ENCODE data around the gene CRACR2A. TPM values are rescaled to one million over a fixed set of nuclear protein-coding genes. Genes with fewer than 3 reads are reported as not detected.

CRACR2A gene
- total and polyA plus RNA-seq, 2 of the 8 experiments (the other 6 are each of a cell fraction or from before 2014, with no cell fraction given), result 0.85 to 3.2 TPM

DNA sequence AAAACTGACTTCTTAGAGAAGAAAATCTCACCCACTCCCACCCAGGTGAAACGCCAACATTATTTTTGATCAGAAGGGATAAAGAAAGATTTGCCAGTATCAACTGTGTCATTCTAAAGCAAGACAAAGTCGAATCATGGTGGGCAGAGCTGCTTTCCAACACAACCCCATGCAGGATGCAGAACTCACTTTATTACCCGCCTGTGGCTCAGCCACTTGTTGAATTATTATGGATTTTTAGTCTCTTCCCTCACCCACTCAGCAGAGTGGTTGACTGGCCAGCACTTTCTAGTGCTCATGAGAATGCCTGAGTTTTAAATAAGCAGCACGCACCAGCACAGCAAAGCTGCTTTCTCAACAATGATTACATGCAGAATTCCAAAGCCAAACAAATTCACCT is 32.1 kb downstream of the CRACR2A start:
- Histone ChIP-seq H3K23me2 (ENCODE audit: low read depth, low read length) (no peaks in the 10 kb centered on the region), H3K9ac (replicated peaks in 1 of 4; ENCODE audit: extremely low read depth in 1 of 4, low read depth in 3 of 4, low read length in 3 of 4) (no peak overlapping the region), H3K4me2 (ENCODE audit: insufficient read depth in 1 of 2, low read depth in 2 of 2, low read length in 2 of 2) (no peak overlapping the region), H3K4me1 (replicated peaks in 1 of 4; ENCODE audit: control insufficient read depth in 3 of 4, insufficient read depth in 4 of 4, low read length in 3 of 4) (peaks cover 0 to 3% (median 0%) of the 10 kb centered on the region in 4 experiments; a peak in 1 of 7 replicates), H2BK15ac (ENCODE audit: low read length) (no peak overlapping the region), H2BK5ac (ENCODE audit: low read depth, low read length) (no peak overlapping the region), H3K23ac (ENCODE audit: insufficient read length) (no peak overlapping the region), H4K5ac (ENCODE audit: insufficient read length, low read depth, low read length) (no peak overlapping the region), H3K36me3 (ENCODE audit: control insufficient read depth in 2 of 4, insufficient read depth in 4 of 4, low read length in 3 of 4) (no peaks in the 10 kb centered on the region; a peak in 2 of 8 replicates), H2AFZ (ENCODE audit: low read length) (no peak overlapping the region), H2BK20ac (ENCODE audit: low read length) (no peak overlapping the region), H4K91ac (replicated peaks; ENCODE audit: insufficient read length, low read length) (no peak overlapping the region), H3K4me3 (ENCODE audit: extremely low read depth in 1 of 4, insufficient read depth in 2 of 4, low read depth in 3 of 4, low read length in 4 of 4) (no peak overlapping the region), H2BK12ac (ENCODE audit: low read depth, low read length) (no peak overlapping the region), H3K9me3 (ENCODE audit: insufficient read depth in 2 of 2, low read depth in 1 of 2, low read length in 1 of 2) (peaks cover 21 to 26% of the 10 kb centered on the region in 2 experiments), H4K8ac (ENCODE audit: extremely low read depth, insufficient read depth, low read length) (no peak overlapping the region), H2BK120ac (replicated peaks; ENCODE audit: low read depth, low read length) (no peak overlapping the region), H3K27ac (ENCODE audit: low read depth, low read length) (no peak overlapping the region), H3K18ac (ENCODE audit: extremely low read depth, low read length) (no peak overlapping the region), H2AK5ac (ENCODE audit: low read depth, low read length) (no peak overlapping the region), H3K79me1 (ENCODE audit: low read depth, low read length) (no peaks in the 10 kb centered on the region), H3K27me3 (replicated peaks in 1 of 4; ENCODE audit: control insufficient read depth in 3 of 4, extremely low read depth in 1 of 4, insufficient read depth in 3 of 4, low read length in 3 of 4) (no peaks in the 10 kb centered on the region), H3K14ac (ENCODE audit: insufficient read length) (no peak overlapping the region), H3K4ac (replicated peaks; ENCODE audit: insufficient read length, low read depth, low read length) (no peak overlapping the region), H4K20me1 (replicated peaks in 1 of 2; ENCODE audit: control insufficient read depth in 1 of 2, insufficient read depth in 2 of 2, low read length in 2 of 2) (peaks cover 0 to 3% of the 10 kb centered on the region in 2 experiments), H3K56ac (replicated peaks; ENCODE audit: insufficient read length, low read depth, low read length) (no peak overlapping the region), H3K79me2 (ENCODE audit: control insufficient read depth in 1 of 2, insufficient read depth in 2 of 2, low read length in 2 of 2) (no peaks in the 10 kb centered on the region)
- POLR2A ChIA-PET (ENCODE audit: partially characterized antibody), result no interaction called here
- TF ChIP-seq SP1 (IDR thresholded peaks at IDR 0.05; ENCODE audit: low read depth, low read length) (no peak), SP4 (IDR thresholded peaks at IDR 0.05; ENCODE audit: low read length) (no peak), RXRA (IDR thresholded peaks at IDR 0.05; ENCODE audit: insufficient read depth, low read depth, low read length) (no peak)
- TF ChIP-seq, protein P1, sequence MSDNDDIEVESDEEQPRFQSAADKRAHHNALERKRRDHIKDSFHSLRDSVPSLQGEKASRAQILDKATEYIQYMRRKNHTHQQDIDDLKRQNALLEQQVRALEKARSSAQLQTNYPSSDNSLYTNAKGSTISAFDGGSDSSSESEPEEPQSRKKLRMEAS (IDR thresholded peaks at IDR 0.05), result no peak
- CTCF ChIA-PET (ENCODE audit: partially characterized antibody), result no interaction called here
- DNase-seq (ENCODE audit: low read depth in 1 of 2, low spot score in 2 of 2) (no peak), FAIRE-seq (no peak)
- WGBS, 2 experiments (ENCODE audit: extremely low coverage in 1 of 2, insufficient coverage in 1 of 2, insufficient read length in 1 of 2, insufficient replicate concordance in 2 of 2, low coverage in 1 of 2, low lambda C conversion rate in 2 of 2, missing lambda C conversion rate in 1 of 2), result 77% methylated on average over 4 of the region's 4 CpGs; no CpG with 5 or more reads in 1 of the 2 experiments
